HG03139 (cell line): ENCODE data around the gene MAP3K9.

Source experiments
- ATAC-seq: cut with Tn5 transposase; IDR thresholded peaks from one replicate; pipeline ENCODE4 v1.9.1; 2021; ENCODE audit not compliant: unreplicated experiment

Gene MAP3K9

GRCh38 chr14:70789361-70789760 is 20.0 kb downstream of the MAP3K9 start:
- no peak for ATAC-seq

GRCh38 chr14:70788898-70789297 is 20.4 kb downstream of the MAP3K9 start:
- no peak for ATAC-seq

- no peak for ATAC-seq
Observed at GRCh38 chr14:70785556-70785955, 23.8 kb downstream of the MAP3K9 start.

GRCh38 chr14:70784886-70785285 is 24.4 kb downstream of the MAP3K9 start:
- no peak for ATAC-seq

- no peak for ATAC-seq
Observed at GRCh38 chr14:70782361-70782760, 27.0 kb downstream of the MAP3K9 start.

- ATAC-seq = peak; percentile 68
Observed at GRCh38 chr14:70780396-70781075, 28.8 kb downstream of the MAP3K9 start.

GRCh38 chr14:70779667-70780066 is 29.6 kb downstream of the MAP3K9 start:
- ATAC-seq = no peak

GRCh38 chr14:70776197-70776596 is 33.1 kb downstream of the MAP3K9 start:
- no peak for ATAC-seq

GRCh38 chr14:70773182-70773862 is 36.0 kb downstream of the MAP3K9 start:
- no peak for ATAC-seq

- no peak for ATAC-seq
Observed at GRCh38 chr14:70771781-70772212, 37.5 kb downstream of the MAP3K9 start.

GRCh38 chr14:70770490-70770889 is 38.8 kb downstream of the MAP3K9 start:
- no peak for ATAC-seq

GRCh38 chr14:70759398-70759797 is 49.9 kb downstream of the MAP3K9 start:
- no peak for ATAC-seq

- ATAC-seq = no peak
Observed at GRCh38 chr14:70755655-70756054, 53.7 kb downstream of the MAP3K9 start.

GRCh38 chr14:70754991-70755390 is 54.3 kb downstream of the MAP3K9 start:
- ATAC-seq = no peak

- ATAC-seq = no peak
Observed at GRCh38 chr14:70753518-70753953, 55.8 kb downstream of the MAP3K9 start.

GRCh38 chr14:70748422-70748821 is 60.9 kb downstream of the MAP3K9 start:
- no peak for ATAC-seq

GRCh38 chr14:70744641-70745040 is 64.7 kb downstream of the MAP3K9 start:
- no peak for ATAC-seq

- ATAC-seq = no peak
Observed at GRCh38 chr14:70742316-70742715, 67.0 kb downstream of the MAP3K9 start.

GRCh38 chr14:70741482-70741881 is 67.8 kb downstream of the MAP3K9 start:
- ATAC-seq = no peak

- no peak for ATAC-seq
Observed at GRCh38 chr14:70735043-70735442, 74.3 kb downstream of the MAP3K9 start.

- ATAC-seq = no peak
Observed at GRCh38 chr14:70731447-70732239, 77.7 kb downstream of the MAP3K9 start.

GRCh38 chr14:70730393-70730792 is 78.9 kb downstream of the MAP3K9 start:
- no peak for ATAC-seq
